Measurements from ENCODE around the gene NCKAP5. TPM values are rescaled to one million over a fixed set of nuclear protein-coding genes. Genes with fewer than 3 reads are reported as not detected.

The NCKAP5 gene
- 2.0 TPM for total RNA-seq
- polyA plus RNA-seq = 1.9 TPM
- long read RNA-seq, donor 1 = 0 reads
- long read RNA-seq, donor 2 = 0 reads
- long read RNA-seq, donor 3 = 0 reads
- long read RNA-seq, donor 4, partial matches to known transcripts = 0 of 1 reads
- long read RNA-seq, donor 4, other reads (novel, unspliced or antisense) = 0 of 1 reads
- long read RNA-seq, donor 5 = 0 reads
- long read RNA-seq, donor 6 = 0 reads
- long read RNA-seq, donor 7 = 0 reads
- long read RNA-seq, donor 8 = 0 reads
- long read RNA-seq, donor 9 = 0 reads
- long read RNA-seq, donor 10 = 0 reads

GRCh38 chr2:133568172-133568571 is at the start of gene NCKAP5:
NCKAP5 (minus strand) TSS chr2:133568463; CDS start chr2:133517526, 50,937 bp downstream.
- no peaks in the 10 kb centered on the region for H3K36me3 ChIP-seq (ENCODE audit: control insufficient read depth in 2 of 2, insufficient read depth in 2 of 2, low read length in 1 of 2)
- 7% methylated on average over 12 of the region's 12 CpGs for WGBS
- peak within 1 kb of the TSS in 1 of 2 donors; percentile 5 for H3K4me3 ChIP-seq (ENCODE audit: low read length in 2 of 2)
- H3K27me3 ChIP-seq (ENCODE audit: control insufficient read depth in 2 of 2, insufficient read depth in 1 of 2, low read length in 1 of 2) = peaks cover 0 to 14% of the 10 kb centered on the region in 2 donors
- H3K4me1 ChIP-seq (ENCODE audit: control insufficient read depth in 2 of 2, insufficient read depth in 2 of 2, low read length in 2 of 2) = no peaks in the 10 kb centered on the region
- no peaks in the 10 kb centered on the region for H3K9me3 ChIP-seq (ENCODE audit: control insufficient read depth in 2 of 2, insufficient read depth in 1 of 2, low read length in 1 of 2)
- DNase-seq (ENCODE audit: low read depth in 6 of 9, low spot score in 9 of 9) = no peak
- peak within 1 kb of the TSS in 1 of 2 donors; percentile 25 for H3K27ac ChIP-seq (ENCODE audit: low read depth in 1 of 2, low read length in 1 of 2)

DNA sequence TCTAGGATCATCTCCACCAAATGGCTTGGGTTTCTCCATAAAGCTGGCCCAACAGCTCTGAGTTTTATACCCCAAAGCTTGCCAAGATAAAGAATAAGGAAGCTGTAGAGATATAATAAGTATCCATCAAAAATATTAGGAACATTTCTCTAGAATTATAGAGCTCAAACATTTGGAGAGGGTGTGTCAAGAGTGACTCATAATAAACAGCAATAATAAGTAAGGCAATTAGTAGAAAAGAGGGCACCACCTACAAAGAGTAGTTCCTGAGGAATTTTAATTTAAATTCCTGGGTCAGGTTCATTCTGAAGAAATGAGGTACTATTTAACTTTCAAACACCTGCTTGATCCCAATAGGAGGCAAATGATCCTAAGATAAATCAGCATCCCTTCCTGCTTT is 41.4 kb upstream of the NCKAP5 start:
- DNase-seq (ENCODE audit: low read depth in 6 of 9, low spot score in 9 of 9) = no peak

GRCh38 chr2:133608291-133608690 is 40.0 kb upstream of the NCKAP5 start:
- 94% methylated on average over 1 of the region's 1 CpG for WGBS

More for the DNA sequence above, 41.4 kb upstream of the NCKAP5 start:
- H3K27ac ChIP-seq (ENCODE audit: low read depth in 1 of 2, low read length in 1 of 2) = no peak overlapping the region
- no peaks in the 10 kb centered on the region for H3K36me3 ChIP-seq (ENCODE audit: control insufficient read depth in 2 of 2, insufficient read depth in 2 of 2, low read length in 1 of 2)
- no peaks in the 10 kb centered on the region for H3K9me3 ChIP-seq (ENCODE audit: control insufficient read depth in 2 of 2, insufficient read depth in 1 of 2, low read length in 1 of 2)
- H3K4me1 ChIP-seq (ENCODE audit: control insufficient read depth in 2 of 2, insufficient read depth in 2 of 2, low read length in 2 of 2) = no peaks in the 10 kb centered on the region
- H3K4me3 ChIP-seq (ENCODE audit: low read length in 2 of 2) = no peak overlapping the region
- no peaks in the 10 kb centered on the region for H3K27me3 ChIP-seq (ENCODE audit: control insufficient read depth in 2 of 2, insufficient read depth in 1 of 2, low read length in 1 of 2)

DNA sequence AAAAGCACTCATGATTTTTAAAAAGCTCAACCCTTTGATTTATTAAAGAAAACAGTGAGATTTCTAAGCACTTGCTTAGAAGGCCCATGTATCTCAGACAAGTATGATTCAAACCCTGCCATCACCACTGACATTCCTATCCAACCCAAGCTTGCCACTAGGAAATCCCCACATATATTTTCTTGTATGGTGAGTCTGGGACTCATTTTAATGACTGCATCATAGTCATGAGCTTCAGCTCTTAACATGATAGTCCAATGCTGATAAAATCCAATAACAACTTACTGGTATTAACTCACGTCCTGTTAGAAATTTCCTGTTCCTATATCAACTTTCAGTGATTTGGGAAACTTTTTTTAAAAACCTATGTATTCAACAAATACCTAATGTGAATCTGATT is 39.4 kb upstream of the NCKAP5 start:
- no peak for DNase-seq (ENCODE audit: low read depth in 6 of 9, low spot score in 9 of 9)
- H3K36me3 ChIP-seq (ENCODE audit: control insufficient read depth in 2 of 2, insufficient read depth in 2 of 2, low read length in 1 of 2) = no peaks in the 10 kb centered on the region
- 81% methylated on average over 1 of the region's 1 CpG for WGBS
- no peaks in the 10 kb centered on the region for H3K9me3 ChIP-seq (ENCODE audit: control insufficient read depth in 2 of 2, insufficient read depth in 1 of 2, low read length in 1 of 2)
- no peaks in the 10 kb centered on the region for H3K4me1 ChIP-seq (ENCODE audit: control insufficient read depth in 2 of 2, insufficient read depth in 2 of 2, low read length in 2 of 2)
- H3K4me3 ChIP-seq (ENCODE audit: low read length in 2 of 2) = no peak overlapping the region
- H3K27me3 ChIP-seq (ENCODE audit: control insufficient read depth in 2 of 2, insufficient read depth in 1 of 2, low read length in 1 of 2) = no peaks in the 10 kb centered on the region
- no peak overlapping the region for H3K27ac ChIP-seq (ENCODE audit: low read depth in 1 of 2, low read length in 1 of 2)

More at GRCh38 chr2:133608291-133608690, 40.0 kb upstream of the NCKAP5 start:
- no peaks in the 10 kb centered on the region for H3K4me1 ChIP-seq (ENCODE audit: control insufficient read depth in 2 of 2, insufficient read depth in 2 of 2, low read length in 2 of 2)
- no peak overlapping the region for H3K27ac ChIP-seq (ENCODE audit: low read depth in 1 of 2, low read length in 1 of 2)
- no peak for DNase-seq (ENCODE audit: low read depth in 6 of 9, low spot score in 9 of 9)
- no peaks in the 10 kb centered on the region for H3K36me3 ChIP-seq (ENCODE audit: control insufficient read depth in 2 of 2, insufficient read depth in 2 of 2, low read length in 1 of 2)
- H3K4me3 ChIP-seq (ENCODE audit: low read length in 2 of 2) = no peak overlapping the region
- no peaks in the 10 kb centered on the region for H3K27me3 ChIP-seq (ENCODE audit: control insufficient read depth in 2 of 2, insufficient read depth in 1 of 2, low read length in 1 of 2)
- no peaks in the 10 kb centered on the region for H3K9me3 ChIP-seq (ENCODE audit: control insufficient read depth in 2 of 2, insufficient read depth in 1 of 2, low read length in 1 of 2)

DNA sequence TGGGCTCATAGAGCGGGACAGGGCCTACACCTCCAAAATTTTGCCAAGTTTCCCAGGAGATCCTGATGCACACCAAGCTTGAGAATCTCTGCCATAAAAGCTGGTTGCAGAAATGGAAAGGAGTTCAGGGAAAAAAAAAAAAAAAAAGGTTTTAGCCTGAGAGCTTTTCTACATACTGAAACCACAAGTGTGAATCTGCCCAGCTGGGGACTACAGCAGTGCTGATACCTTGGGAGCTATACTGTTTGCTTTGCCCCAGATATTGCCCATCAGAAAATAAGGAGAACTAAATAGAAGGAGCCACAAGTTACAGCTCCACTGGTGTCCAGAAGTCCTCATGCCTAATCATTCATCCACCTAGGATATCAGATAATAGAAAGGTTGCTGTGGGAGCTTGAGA is 38.4 kb upstream of the NCKAP5 start:
- Histone ChIP-seq H3K9me3 (ENCODE audit: control insufficient read depth in 2 of 2, insufficient read depth in 1 of 2, low read length in 1 of 2) (no peaks in the 10 kb centered on the region), H3K4me3 (ENCODE audit: low read length in 2 of 2) (no peak overlapping the region), H3K27me3 (ENCODE audit: control insufficient read depth in 2 of 2, insufficient read depth in 1 of 2, low read length in 1 of 2) (no peaks in the 10 kb centered on the region), H3K36me3 (ENCODE audit: control insufficient read depth in 2 of 2, insufficient read depth in 2 of 2, low read length in 1 of 2) (no peaks in the 10 kb centered on the region), H3K4me1 (ENCODE audit: control insufficient read depth in 2 of 2, insufficient read depth in 2 of 2, low read length in 2 of 2) (no peaks in the 10 kb centered on the region), H3K27ac (ENCODE audit: low read depth in 1 of 2, low read length in 1 of 2) (no peak overlapping the region)
- DNase-seq (ENCODE audit: low read depth in 6 of 9, low spot score in 9 of 9) = no peak
- 94% methylated on average over 1 of the region's 1 CpG for whole genome bisulfite sequencing

DNA sequence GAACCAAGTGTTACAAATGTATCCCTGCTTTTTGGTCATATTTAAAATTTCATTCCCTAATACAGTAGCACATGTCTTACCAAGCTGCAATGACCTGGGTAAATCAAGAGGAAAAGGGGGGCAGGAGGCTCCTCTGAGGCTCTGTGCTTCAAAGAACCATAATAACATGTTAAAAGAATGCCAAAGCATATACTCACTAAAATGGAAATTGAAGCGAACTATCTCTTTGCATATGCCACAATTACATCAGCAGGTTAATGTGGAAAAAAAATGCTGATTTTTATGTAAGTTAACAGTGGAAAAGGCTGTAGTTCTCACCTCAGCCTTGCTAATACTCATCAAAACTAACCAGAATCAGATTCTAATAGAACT is 37.5 kb upstream of the NCKAP5 start:
- no peaks in the 10 kb centered on the region for H3K27me3 ChIP-seq (ENCODE audit: control insufficient read depth in 2 of 2, insufficient read depth in 1 of 2, low read length in 1 of 2)
- 97% methylated on average over 1 of the region's 1 CpG for WGBS

GRCh38 chr2:133605011-133605765 is 36.9 kb upstream of the NCKAP5 start:
- Histone ChIP-seq H3K27me3 (ENCODE audit: control insufficient read depth in 2 of 2, insufficient read depth in 1 of 2, low read length in 1 of 2) (no peaks in the 10 kb centered on the region), H3K9me3 (ENCODE audit: control insufficient read depth in 2 of 2, insufficient read depth in 1 of 2, low read length in 1 of 2) (no peaks in the 10 kb centered on the region), H3K27ac (ENCODE audit: low read depth in 1 of 2, low read length in 1 of 2) (no peak overlapping the region), H3K4me3 (ENCODE audit: low read length in 2 of 2) (no peak overlapping the region), H3K4me1 (ENCODE audit: control insufficient read depth in 2 of 2, insufficient read depth in 2 of 2, low read length in 2 of 2) (no peaks in the 10 kb centered on the region), H3K36me3 (ENCODE audit: control insufficient read depth in 2 of 2, insufficient read depth in 2 of 2, low read length in 1 of 2) (no peaks in the 10 kb centered on the region)
- 60% methylated on average over 7 of the region's 7 CpGs for WGBS
- no peak for DNase-seq (ENCODE audit: low read depth in 6 of 9, low spot score in 9 of 9)

More for the DNA sequence above, 37.5 kb upstream of the NCKAP5 start:
- no peak for DNase-seq (ENCODE audit: low read depth in 6 of 9, low spot score in 9 of 9)
- no peaks in the 10 kb centered on the region for H3K4me1 ChIP-seq (ENCODE audit: control insufficient read depth in 2 of 2, insufficient read depth in 2 of 2, low read length in 2 of 2)
- H3K4me3 ChIP-seq (ENCODE audit: low read length in 2 of 2) = no peak overlapping the region
- no peak overlapping the region for H3K27ac ChIP-seq (ENCODE audit: low read depth in 1 of 2, low read length in 1 of 2)
- H3K36me3 ChIP-seq (ENCODE audit: control insufficient read depth in 2 of 2, insufficient read depth in 2 of 2, low read length in 1 of 2) = no peaks in the 10 kb centered on the region
- no peaks in the 10 kb centered on the region for H3K9me3 ChIP-seq (ENCODE audit: control insufficient read depth in 2 of 2, insufficient read depth in 1 of 2, low read length in 1 of 2)

DNA sequence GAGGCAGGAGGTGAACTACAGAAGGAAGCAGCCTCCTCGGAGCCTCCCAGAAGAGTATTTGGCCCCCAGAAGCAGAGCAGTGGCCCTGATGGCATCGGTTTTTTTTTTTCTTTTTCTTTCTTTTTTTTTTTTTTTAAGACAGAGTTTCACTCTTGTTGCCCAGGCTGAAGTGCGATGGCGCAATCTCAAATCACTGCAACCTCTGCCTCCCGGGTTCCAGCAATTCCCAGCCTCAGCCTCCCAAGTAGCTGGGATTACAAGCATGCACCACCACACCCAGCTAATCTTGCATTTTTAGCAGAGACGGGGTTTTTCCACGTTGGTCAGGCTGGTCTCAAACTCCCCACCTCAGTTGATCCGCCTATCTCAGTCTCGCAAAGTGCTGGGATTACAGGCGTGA is 34.8 kb upstream of the NCKAP5 start:
- no peak overlapping the region for H3K27ac ChIP-seq (ENCODE audit: low read depth in 1 of 2, low read length in 1 of 2)
- H3K4me3 ChIP-seq (ENCODE audit: low read length in 2 of 2) = no peak overlapping the region
- no peaks in the 10 kb centered on the region for H3K36me3 ChIP-seq (ENCODE audit: control insufficient read depth in 2 of 2, insufficient read depth in 2 of 2, low read length in 1 of 2)
- DNase-seq (ENCODE audit: low read depth in 6 of 9, low spot score in 9 of 9) = no peak
- WGBS = 95% methylated on average over 10 of the region's 10 CpGs
- H3K4me1 ChIP-seq (ENCODE audit: control insufficient read depth in 2 of 2, insufficient read depth in 2 of 2, low read length in 2 of 2) = no peaks in the 10 kb centered on the region
- H3K9me3 ChIP-seq (ENCODE audit: control insufficient read depth in 2 of 2, insufficient read depth in 1 of 2, low read length in 1 of 2) = no peaks in the 10 kb centered on the region
- no peaks in the 10 kb centered on the region for H3K27me3 ChIP-seq (ENCODE audit: control insufficient read depth in 2 of 2, insufficient read depth in 1 of 2, low read length in 1 of 2)

DNA sequence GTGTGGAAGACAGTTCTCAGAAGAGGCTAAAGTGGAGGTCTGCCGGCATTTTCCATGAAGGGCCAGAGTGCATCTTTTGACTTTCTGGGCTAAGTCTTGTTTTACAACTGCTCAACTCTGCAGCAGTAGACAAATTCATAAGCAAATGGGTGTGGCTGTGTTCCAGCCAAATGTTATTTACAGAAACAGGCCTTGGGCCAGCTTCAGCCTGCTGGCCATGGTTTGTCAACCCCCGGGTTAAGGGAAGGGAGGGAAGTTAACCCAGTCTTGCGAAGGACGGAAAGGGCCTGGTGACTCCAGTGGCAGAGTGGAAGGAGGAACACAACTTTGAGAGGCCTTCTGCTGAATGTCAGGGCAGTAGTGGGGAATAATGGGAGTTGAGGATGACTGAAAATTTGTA is 34.3 kb upstream of the NCKAP5 start:
- Histone ChIP-seq H3K27me3 (ENCODE audit: control insufficient read depth in 2 of 2, insufficient read depth in 1 of 2, low read length in 1 of 2) (no peaks in the 10 kb centered on the region), H3K36me3 (ENCODE audit: control insufficient read depth in 2 of 2, insufficient read depth in 2 of 2, low read length in 1 of 2) (no peaks in the 10 kb centered on the region), H3K9me3 (ENCODE audit: control insufficient read depth in 2 of 2, insufficient read depth in 1 of 2, low read length in 1 of 2) (no peaks in the 10 kb centered on the region), H3K4me1 (ENCODE audit: control insufficient read depth in 2 of 2, insufficient read depth in 2 of 2, low read length in 2 of 2) (no peaks in the 10 kb centered on the region), H3K27ac (ENCODE audit: low read depth in 1 of 2, low read length in 1 of 2) (no peak overlapping the region), H3K4me3 (ENCODE audit: low read length in 2 of 2) (no peak overlapping the region)
- WGBS = 87% methylated on average over 4 of the region's 4 CpGs
- DNase-seq (ENCODE audit: low read depth in 6 of 9, low spot score in 9 of 9) = no peak

Measured in thymus (tissue), 14 donors.